NCI-H1436 (cell line): ENCODE data around the gene PALD1.
A peak's percentile ranks its signal among the peaks of the same experiment; 100 is the strongest.

Source experiments
- DNase-seq: peaks from one replicate; lab custom pipeline; 2025; lab: John Stamatoyannopoulos, UW

The PALD1 gene

DNA sequence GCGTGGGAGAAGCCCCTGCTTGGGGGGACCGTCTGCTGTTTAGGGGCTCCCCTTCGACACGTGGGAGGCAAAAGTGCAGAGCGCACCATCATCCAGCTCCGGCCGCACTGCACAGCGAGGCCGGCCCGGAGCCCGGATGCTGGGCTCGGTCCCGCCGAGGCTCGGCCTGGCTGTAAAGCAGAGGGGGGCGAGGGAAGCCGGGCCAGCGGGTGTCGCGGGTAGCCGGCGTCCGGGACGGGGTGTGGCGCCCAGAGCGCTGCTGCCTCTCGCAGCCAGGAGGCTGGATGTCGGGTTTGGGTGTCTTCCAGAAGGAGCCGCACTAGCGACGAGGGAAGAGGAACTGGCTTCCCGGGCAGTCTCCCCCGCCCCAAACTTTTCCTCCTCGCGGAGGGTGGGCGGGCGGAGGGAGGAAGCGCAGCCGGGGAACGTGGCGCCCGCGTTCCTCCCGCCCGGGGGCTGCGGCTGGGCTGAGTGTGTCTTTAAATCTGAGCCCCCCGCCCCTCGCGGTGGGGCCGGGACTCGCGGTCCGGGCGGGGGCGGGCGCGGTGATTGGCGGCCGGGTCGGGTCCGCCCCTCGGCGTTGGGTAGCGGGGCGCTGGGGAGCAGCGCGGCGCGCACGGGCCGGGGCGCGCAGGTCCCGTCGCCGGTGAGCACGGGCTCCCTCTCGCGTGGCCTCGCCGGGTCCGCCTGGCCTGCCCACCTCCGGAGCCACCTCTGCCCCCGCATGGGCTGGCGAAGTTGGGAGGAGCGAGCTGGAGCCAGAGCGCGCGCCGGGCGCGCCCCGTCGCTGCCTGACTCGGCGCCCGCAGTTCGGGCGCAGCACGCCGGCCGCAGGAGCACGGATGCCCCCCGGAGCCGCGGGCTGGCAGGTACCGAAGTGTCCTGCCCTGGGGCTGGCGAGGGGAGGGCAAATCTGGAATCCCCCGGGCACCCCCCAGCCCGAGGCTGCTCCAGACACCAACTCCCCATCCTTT, at the start of gene PALD1:
TSS of gene PALD1 (plus strand) at position 577 of the 974 bp plus-strand sequence. CDS start 47,185 bp downstream, outside the sequence.
- DNase-seq, result peak; percentile 17

- DNase-seq, result no peak
These were observed 47.8 kb upstream of the PALD1 start for GRCh38 chr10:70430493-70431445.

- DNase-seq, result no peak
These were observed 46.5 kb upstream of the PALD1 start for GRCh38 chr10:70432101-70432500.

DNA sequence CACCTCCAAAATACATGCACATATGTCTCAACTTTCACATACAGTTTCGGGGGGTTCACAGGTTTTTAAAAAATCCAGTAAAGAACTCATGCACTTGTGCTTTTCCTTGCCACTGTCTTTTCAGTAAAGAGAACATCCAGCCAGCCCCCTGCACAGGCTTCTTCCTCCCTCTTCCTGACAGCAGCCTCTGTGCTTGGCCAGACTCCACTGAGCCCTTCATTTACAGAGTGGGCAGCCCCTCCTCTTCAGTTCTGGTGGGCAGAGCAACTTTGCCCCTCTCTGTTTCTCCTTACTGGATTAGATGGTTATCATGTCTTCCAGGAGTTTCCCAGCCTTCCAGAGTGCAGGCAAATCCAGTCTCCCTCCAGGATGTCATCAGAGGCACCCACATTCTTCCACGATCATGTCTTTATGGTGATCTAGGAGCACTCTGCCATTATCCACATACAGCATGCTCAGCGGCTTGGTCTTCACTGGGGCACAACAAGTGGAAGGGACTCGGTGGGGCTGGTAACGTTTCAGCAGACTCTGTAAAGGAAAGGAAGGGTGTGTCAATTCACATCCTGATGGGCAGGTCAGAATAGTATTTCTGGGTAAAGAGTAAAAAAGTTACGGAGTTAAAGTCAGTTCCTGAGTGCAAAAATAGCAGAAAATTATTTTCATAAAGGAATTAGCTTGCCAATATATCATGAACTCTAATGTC, 45.9 kb upstream of the PALD1 start:
- DNase-seq, result no peak

DNA sequence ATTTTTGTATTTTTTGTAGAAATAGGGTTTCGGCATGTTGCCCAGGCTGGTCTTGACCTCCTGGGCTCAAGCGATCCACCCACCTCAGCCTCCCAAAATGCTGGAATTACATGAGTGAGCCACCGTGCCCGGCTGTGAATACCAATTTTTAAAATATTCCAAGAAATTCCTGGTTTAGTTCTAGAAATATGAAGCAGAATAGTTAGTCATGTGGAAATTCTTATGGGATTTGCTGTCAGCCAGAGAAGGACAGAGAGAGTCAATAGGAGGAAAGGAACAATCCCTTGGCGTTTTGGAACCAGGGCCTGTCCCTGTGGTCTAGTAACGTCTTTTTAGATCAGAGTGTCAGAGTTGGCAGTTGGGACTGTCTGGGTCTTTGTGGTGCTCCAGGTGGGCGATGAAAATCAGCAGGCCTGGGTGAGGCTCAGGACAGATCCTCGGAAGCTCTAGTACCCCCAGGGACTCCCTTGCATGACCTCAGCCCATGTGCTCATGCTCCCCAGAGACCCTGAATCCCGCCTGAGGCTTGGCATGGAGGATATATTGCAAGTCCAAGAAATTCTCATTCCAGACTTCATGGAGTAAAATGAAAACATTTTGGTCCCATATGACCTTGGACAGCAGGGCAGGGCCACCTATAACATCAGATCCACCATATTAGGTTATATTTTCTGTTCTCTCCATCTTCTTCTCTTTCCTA, 44.8 kb upstream of the PALD1 start:
- DNase-seq, result no peak

DNA sequence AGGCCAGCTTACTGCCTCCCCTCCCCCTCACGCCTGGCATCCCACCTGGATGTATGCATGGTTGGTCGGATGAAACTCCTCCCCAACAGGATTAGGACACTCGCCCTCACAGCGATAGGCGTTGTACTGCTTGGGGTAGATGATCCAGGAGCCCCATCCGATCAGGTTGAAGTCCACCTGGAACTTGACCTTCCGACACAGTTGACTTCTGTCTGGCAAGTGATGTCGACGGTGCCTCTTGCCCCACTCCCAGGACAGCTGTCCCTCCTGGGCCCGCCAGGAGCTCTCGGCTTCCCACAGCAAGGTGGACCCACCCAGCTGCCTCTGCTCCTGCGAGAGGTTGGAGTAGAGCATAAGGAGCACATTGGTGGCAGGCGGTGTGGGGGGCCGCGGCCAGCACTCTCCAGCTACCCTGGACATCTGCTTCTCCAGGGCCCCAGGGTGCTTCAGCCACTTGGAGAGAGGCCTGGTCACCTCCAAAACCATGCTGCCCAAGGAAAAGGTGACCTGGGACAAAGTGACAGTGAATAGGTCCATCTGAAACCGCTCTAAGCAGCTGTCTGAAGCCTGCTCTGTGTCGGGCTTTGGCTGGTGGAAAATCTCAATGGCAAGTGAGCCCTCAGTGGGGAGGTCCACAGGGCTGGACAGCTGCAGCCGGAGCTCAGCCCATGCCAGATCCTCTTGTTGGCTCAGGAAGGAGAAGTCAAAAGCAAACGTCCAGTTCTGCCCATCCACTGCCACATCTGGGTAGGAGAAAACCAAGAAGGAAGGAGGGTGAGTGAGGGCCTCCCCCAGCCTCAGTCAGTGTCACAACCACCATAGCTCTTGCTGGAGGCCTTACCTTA, 43.1 kb upstream of the PALD1 start:
- DNase-seq, result no peak

GRCh38 chr10:70437721-70438120, 40.8 kb upstream of the PALD1 start:
- no peak for DNase-seq

DNA sequence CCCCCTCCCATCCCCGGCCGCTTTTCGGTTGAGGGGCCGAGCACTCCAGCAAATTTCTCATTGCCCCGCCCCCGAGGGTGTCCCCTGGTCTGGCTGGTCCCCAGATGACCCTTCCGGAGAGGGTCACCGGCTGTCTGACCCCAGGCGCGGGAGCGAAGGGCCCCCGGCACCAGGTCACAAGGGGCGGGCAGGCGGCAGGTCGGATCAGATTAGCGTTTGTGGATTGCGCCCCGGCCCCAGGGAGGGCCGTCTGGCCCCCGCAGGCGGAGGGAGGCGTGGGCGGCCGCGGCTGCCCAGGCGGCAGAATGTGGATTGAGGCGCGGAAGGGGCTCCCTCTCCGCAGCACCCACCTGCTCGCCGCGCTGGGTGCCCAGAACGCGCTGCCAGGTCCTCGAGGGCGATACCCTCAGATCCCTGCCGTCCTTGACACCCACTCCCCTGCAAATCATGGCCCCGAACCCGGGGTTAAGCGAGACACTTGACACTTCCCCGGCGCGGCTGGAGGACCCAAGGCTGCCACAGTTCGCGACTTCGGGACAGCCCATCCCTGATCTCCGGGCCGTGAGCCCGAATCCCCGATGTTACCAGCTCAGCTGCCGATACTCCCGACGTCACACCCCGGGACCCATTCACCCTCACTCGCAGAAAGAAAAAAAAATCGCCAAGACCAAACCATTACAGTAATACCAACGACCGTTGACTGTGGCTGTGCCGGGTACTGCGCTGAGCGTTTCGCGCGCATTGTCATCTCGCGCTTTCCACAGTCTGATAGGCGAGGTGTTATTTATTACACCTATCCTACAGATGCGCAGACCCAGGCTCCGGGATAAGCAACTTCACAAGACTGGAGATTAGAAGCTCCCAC, 38.0 kb upstream of the PALD1 start:
- no peak for DNase-seq

GRCh38 chr10:70441161-70441894, 37.2 kb upstream of the PALD1 start, which contains the start of gene NODAL:
TSS of gene NODAL (minus strand) at chr10:70441681. CDS start at chr10:70441667, 14 bp downstream.
- no peak for DNase-seq

DNA sequence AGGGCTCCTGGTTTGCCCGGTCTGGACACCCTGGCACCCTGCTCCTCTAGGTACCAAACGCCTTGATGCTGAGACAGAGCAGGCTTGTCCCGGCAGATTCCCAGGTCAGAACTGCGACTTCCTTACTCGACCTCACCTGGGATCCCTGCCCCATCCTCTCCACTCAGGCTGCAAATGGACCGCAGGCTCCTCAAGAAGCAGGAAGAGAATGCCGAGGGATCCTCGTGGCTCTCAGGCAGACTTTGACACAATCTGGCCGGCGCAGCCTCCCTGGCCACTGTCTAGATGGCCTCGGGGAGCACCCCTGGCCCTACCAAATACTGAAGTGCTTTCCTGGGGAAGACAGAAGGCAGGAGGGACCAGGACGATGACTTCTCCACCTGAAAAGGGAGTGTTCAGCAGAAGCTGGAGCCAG, 36.7 kb upstream of the PALD1 start:
- no peak for DNase-seq

DNA sequence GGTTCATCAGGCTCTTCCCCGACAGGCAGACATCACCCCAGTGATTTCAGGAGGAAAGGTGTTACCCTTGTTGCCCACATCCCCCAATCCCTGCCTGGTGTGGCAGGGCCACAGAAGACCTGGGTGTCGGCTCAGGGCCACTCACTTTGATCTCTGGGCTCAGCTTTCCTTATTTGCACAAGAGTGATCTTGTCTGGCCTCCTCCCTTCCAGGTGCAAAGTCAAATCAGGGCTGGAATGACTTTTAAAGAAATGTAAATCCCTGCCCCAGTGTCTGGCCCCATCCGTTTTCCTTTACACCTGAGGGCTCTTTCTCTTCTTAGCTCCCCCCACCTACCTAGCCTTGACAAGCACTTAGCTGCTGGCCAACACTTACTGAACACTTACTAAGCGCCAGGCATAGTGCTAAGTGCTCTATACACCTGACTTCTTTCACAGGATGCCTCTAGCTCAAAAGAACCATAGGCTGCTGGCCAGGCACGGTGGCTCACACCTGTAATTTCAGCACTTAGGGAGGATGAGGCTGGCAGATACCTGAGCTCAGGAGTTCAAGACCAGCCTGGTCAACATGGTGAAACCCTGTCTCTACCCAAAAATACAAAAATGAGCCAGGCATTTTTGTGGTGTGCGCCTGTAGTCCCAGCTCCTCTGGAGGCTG, 36.1 kb upstream of the PALD1 start:
- no peak for DNase-seq

GRCh38 chr10:70444744-70445143, 33.8 kb upstream of the PALD1 start:
- no peak for DNase-seq

- no peak for DNase-seq
These were observed 32.6 kb upstream of the PALD1 start for GRCh38 chr10:70445718-70446657.

DNA sequence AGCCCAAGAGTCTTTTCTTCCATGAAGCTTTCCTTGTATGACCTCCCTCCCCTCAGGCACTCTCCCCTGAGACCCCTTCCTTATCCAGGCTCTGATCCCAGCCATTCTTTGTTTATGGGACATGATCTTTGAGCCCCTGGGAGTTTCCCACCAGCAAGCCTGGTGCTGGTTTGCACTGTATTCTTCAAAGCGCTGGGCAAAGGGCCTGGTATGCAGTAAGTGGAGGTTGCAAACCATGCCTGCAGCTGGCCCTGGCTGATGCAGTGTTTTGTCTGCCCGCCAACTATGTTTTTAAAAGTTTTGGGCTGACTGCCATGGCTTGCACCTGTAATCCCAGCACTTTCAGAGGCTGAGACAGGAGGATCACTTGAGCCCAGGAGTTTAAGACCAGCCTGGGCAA, 30.3 kb upstream of the PALD1 start:
- no peak for DNase-seq

DNA sequence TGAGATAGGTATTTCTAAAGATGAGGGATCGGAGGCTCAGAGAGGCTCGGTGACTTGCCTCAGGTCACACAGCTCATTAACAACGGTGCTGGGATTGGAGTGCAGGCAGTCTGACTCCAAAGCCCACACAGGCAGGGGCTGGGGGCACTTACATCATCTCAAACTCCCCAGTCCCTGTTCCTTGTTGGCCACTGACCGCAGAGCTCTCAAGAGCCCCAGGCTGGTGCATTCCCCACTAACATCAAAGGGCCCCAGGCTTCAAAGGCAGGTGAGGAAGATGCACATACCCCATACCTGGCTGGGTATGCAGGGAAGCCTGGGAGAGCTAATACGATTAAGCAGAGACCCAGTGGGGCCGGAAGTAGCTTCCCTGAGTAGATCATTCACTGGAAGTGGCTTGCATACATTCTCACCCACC, 23.3 kb upstream of the PALD1 start:
- no peak for DNase-seq

DNA sequence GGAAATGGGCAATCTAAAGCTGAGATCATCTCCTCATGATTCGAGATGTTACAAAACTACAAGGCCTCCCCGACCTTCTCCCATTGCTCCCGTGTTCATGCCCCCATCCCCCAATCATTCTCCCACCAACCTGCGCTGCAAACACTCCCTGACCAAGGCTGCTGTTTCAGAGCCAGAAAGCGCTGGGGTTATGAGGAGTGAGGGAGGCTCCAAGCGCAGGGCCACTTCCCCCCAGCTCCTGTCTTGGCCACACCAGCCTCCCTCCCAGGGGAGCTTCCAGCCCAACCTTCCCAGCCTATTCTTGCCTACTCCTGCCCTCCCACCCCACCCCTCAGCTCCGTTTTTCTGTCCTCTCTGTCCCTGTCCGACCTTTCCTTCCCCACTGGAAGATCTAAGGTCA, 22.4 kb upstream of the PALD1 start:
- DNase-seq, result no peak

DNA sequence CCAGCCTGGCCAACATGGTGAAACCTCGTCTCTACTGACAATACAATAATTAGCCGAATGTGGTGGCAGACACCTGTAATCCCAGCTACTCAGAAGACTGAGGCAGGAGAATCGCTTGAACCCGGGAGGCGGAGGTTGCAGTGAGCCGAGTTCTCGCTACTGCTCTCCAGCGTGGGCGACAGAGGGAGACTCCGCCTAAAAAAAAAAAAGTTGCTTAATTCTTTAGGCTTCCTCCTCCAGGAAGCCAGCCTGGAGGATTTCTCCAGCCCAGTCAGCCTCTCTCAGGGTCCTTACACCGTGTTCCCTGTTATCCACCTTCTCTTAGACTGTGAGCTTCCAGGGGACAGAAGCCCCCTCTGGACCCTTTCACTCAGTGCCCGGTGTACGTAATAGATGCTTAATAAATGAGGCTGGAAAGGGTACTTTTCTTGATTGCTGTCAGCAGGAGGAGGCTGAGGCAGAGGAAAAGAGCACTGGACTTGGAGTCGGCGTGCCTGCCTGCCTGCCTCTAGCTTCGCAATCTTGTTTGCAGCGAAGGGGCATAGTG, 20.7 kb upstream of the PALD1 start:
- no peak for DNase-seq
